Cardiac fibroblast (primary cell): ENCODE data around the gene SF3A1.
A peak's percentile ranks its signal among the peaks of the same experiment; 100 is the strongest.
"Not testable (repeated sequence)": the region's sequence is repeated elsewhere in the genome, so short reads cannot be mapped to it uniquely, and the experiment has no call there.

ENCODE experiments used
- DNase-seq, 2 donors: peaks; one replicate each; pipeline versions ENCODE4 v3.0.0 to v3.0.0-alpha.2; 2010; ENCODE audit warnings: low read depth in 2 of 2
- H3K4me3 ChIP-seq, 2 donors: replicated peaks in 1 of 2; 1 replicate in 1 of 2; 2 replicates in 1 of 2; pipeline ENCODE4 v1.5.1; 2011; ENCODE audit warnings: low read depth in 2 of 2, low read length in 2 of 2, mild to moderate bottlenecking in 2 of 2, moderate library complexity in 1 of 2
- CTCF ChIP-seq: IDR thresholded peaks from one replicate; pipeline ENCODE4 v1.5.1; 2011; ENCODE audit warnings: low read depth, mild to moderate bottlenecking, low read length, inconsistent platforms

The SF3A1 gene

GRCh38 chr22:30356449-30357235 is at the start of gene SF3A1, which contains the start of gene CCDC157:
SF3A1 (minus strand) TSS chr22:30356894; CDS start chr22:30356792, 102 bp downstream.
CCDC157 (plus strand) TSS chr22:30357007; CDS start chr22:30366001, 8,994 bp downstream.
- TF ChIP-seq CTCF = no peak
- peak; percentile 92 to 93 for DNase-seq
- peak within 1 kb of the TSS; percentile 85 to 86 for H3K4me3 ChIP-seq

GRCh38 chr22:30406400-30406799 is 49.7 kb upstream of the SF3A1 start:
- DNase-seq = no peak
- no peak for TF ChIP-seq CTCF
- H3K4me3 ChIP-seq = no peak overlapping the region

GRCh38 chr22:30405731-30406130 is 49.0 kb upstream of the SF3A1 start:
- H3K4me3 ChIP-seq = no peak overlapping the region
- DNase-seq = no peak
- TF ChIP-seq CTCF = no peak

GRCh38 chr22:30404307-30404706 is 47.6 kb upstream of the SF3A1 start:
- DNase-seq = no peak
- H3K4me3 ChIP-seq = no peak overlapping the region
- no peak for TF ChIP-seq CTCF

GRCh38 chr22:30402766-30403104 is 46.0 kb upstream of the SF3A1 start:
- not testable (repeated sequence) for H3K4me3 ChIP-seq, DNase-seq

- TF ChIP-seq CTCF = no peak
- H3K4me3 ChIP-seq = no peak overlapping the region
- DNase-seq = peak in 1 of 2 donors; percentile 37
Measured at GRCh38 chr22:30402028-30402765, 45.5 kb upstream of the SF3A1 start.

GRCh38 chr22:30401024-30401423 is 44.3 kb upstream of the SF3A1 start:
- DNase-seq, H3K4me3 ChIP-seq: not testable (repeated sequence)
